Measurements from ENCODE around the gene ANO3. TPM values are rescaled to one million over a fixed set of nuclear protein-coding genes. Genes with fewer than 3 reads are reported as not detected.

The ANO3 gene
- total RNA-seq, 2 experiments from 2014 or later, result not detected

DNA sequence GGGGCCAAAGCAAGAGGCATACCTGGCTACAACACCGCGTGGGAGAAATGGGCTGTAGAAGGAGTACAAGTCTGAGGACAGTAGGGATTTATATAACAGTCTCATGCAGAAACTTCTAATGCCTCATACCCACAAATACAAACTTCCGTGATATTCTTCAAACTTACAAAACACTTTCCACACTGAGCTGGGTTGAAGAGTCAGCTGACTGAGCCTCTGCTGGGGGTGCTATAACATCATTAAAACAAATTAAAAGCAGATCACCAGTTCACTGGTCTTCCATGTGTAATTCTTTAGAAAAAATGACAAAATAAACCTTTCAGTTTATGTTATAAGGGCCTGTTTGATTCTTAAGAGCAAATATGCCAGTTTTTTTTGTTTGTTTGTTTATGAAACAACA is 148.1 kb downstream of the ANO3 start:
- POLR2A ChIA-PET, result no interaction called here
- no peaks in the 10 kb centered on the region for H3K27me3 Mint-ChIP-seq
- no peak overlapping the region for H3K4me3 Mint-ChIP-seq
- DNase-seq, result no peak
- H3K36me3 Mint-ChIP-seq, result no peaks in the 10 kb centered on the region
- no peak for ATAC-seq (ENCODE audit: low read depth)
- no peaks in the 10 kb centered on the region for H3K9me3 Mint-ChIP-seq
- no peak overlapping the region for H3K27ac Mint-ChIP-seq
- H3K4me1 Mint-ChIP-seq, result no peaks in the 10 kb centered on the region

GRCh38 chr11:26483108-26483507 is 151.2 kb downstream of the ANO3 start:
- Mint-ChIP-seq H3K36me3 (no peaks in the 10 kb centered on the region), H3K27ac (no peak overlapping the region), H3K27me3 (no peaks in the 10 kb centered on the region), H3K4me3 (no peak overlapping the region), H3K9me3 (no peaks in the 10 kb centered on the region), H3K4me1 (no peaks in the 10 kb centered on the region)
- DNase-seq, result no peak
- POLR2A ChIA-PET, result no interaction called here
- ATAC-seq (ENCODE audit: low read depth), result no peak

DNA sequence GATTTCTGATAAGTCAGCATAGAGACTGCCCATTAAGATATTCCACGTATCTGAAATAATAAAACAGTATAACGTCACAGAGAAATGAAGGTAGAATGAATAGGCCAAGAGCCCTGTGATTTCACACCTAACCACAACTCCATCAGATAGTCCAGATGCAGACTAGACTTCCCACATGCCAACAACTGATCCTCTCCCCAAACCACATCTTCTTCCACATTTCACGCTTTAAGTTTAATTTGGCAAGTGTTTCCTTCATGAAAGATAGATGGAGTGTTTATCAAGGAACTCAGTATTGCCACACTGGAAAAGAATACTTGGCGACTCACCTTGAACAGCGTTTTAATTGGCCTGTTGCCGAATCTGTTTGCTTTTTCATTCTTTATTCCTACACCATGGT is 158.6 kb downstream of the ANO3 start:
- ATAC-seq (ENCODE audit: low read depth) (no peak), DNase-seq (no peak)
- no peak overlapping the region for H3K27ac Mint-ChIP-seq
- H3K4me1 Mint-ChIP-seq, result no peaks in the 10 kb centered on the region
- no peaks in the 10 kb centered on the region for H3K27me3 Mint-ChIP-seq
- H3K9me3 Mint-ChIP-seq, result peaks cover 3% of the 10 kb centered on the region
- H3K36me3 Mint-ChIP-seq, result no peaks in the 10 kb centered on the region
- H3K4me3 Mint-ChIP-seq, result no peak overlapping the region
- POLR2A ChIA-PET, result no interaction called here

- no peak overlapping the region for H3K27ac Mint-ChIP-seq
- DNase-seq, result no peak
Observed at GRCh38 chr11:26493616-26494015, 161.7 kb downstream of the ANO3 start.

GRCh38 chr11:26507229-26507628 is 175.3 kb downstream of the ANO3 start:
- no peak overlapping the region for H3K4me3 Mint-ChIP-seq
- H3K4me1 Mint-ChIP-seq, result no peaks in the 10 kb centered on the region
- no peak overlapping the region for H3K27ac Mint-ChIP-seq
- no peaks in the 10 kb centered on the region for H3K36me3 Mint-ChIP-seq
- ATAC-seq (ENCODE audit: low read depth) (no peak), DNase-seq (no peak)
- POLR2A ChIA-PET, result no interaction called here
- H3K27me3 Mint-ChIP-seq, result no peaks in the 10 kb centered on the region
- H3K9me3 Mint-ChIP-seq, result no peaks in the 10 kb centered on the region

More at GRCh38 chr11:26493616-26494015, 161.7 kb downstream of the ANO3 start:
- POLR2A ChIA-PET, result no interaction called here
- no peak for ATAC-seq (ENCODE audit: low read depth)
- Mint-ChIP-seq H3K9me3 (peaks cover 1% of the 10 kb centered on the region), H3K4me3 (no peak overlapping the region), H3K36me3 (no peaks in the 10 kb centered on the region), H3K27me3 (no peaks in the 10 kb centered on the region), H3K4me1 (no peaks in the 10 kb centered on the region)

- H3K4me1 Mint-ChIP-seq, result no peaks in the 10 kb centered on the region
- H3K27ac Mint-ChIP-seq, result no peak overlapping the region
- H3K9me3 Mint-ChIP-seq, result no peaks in the 10 kb centered on the region
- no peaks in the 10 kb centered on the region for H3K27me3 Mint-ChIP-seq
- POLR2A ChIA-PET, result no interaction called here
- DNase-seq (no peak), ATAC-seq (ENCODE audit: low read depth) (no peak)
- no peaks in the 10 kb centered on the region for H3K36me3 Mint-ChIP-seq
- H3K4me3 Mint-ChIP-seq, result no peak overlapping the region
Observed at GRCh38 chr11:26510164-26510563, 178.2 kb downstream of the ANO3 start.

DNA sequence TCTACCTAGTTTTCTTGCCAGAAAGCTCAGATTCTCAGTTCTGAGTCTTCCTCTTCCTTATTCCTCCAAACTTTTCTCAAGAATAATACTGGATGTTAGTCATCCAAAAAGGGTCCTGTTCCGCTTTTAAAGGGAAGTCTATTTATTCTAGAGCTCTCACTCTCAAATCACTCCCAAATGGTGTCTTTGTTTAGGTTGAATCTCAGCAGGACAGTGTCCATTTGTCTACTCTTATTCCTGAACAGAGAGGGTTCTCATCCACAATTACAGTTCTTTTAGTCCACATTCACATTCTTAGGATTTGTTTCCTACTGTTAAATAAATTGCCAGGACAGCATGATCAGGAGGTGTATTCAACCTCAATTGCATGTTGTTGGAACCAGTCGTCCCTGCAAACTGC is 178.8 kb downstream of the ANO3 start:
- DNase-seq (no peak), ATAC-seq (ENCODE audit: low read depth) (no peak)
- no peaks in the 10 kb centered on the region for H3K4me1 Mint-ChIP-seq
- no peak overlapping the region for H3K27ac Mint-ChIP-seq
- H3K27me3 Mint-ChIP-seq, result no peaks in the 10 kb centered on the region
- H3K9me3 Mint-ChIP-seq, result no peaks in the 10 kb centered on the region
- no peaks in the 10 kb centered on the region for H3K36me3 Mint-ChIP-seq
- POLR2A ChIA-PET, result no interaction called here
- no peak overlapping the region for H3K4me3 Mint-ChIP-seq

DNA sequence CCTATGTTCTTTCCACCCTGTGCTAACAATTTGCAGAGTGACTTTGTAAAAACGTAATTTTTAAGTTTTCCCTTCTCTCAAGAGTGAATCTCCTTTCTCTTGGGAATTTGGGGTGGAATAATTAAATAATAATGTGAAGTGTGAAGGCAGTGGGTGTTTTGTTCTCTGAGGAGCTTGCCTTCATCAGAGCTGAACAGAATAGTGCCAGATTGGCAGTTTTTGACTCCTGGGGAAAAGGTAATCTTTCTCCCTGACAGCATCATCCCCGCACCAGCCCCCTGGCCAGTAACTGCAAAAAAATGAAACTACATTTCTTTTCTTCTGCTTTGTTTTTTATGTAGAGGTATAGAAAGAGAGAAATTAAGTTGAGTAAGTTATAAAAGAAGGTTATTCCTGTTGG is 180.3 kb downstream of the ANO3 start:
- ATAC-seq (ENCODE audit: low read depth) (no peak), DNase-seq (no peak)
- no peaks in the 10 kb centered on the region for H3K27me3 Mint-ChIP-seq
- H3K4me1 Mint-ChIP-seq, result no peaks in the 10 kb centered on the region
- no peak overlapping the region for H3K27ac Mint-ChIP-seq
- H3K36me3 Mint-ChIP-seq, result no peaks in the 10 kb centered on the region
- H3K9me3 Mint-ChIP-seq, result no peaks in the 10 kb centered on the region
- POLR2A ChIA-PET, result no interaction called here
- no peak overlapping the region for H3K4me3 Mint-ChIP-seq

DNA sequence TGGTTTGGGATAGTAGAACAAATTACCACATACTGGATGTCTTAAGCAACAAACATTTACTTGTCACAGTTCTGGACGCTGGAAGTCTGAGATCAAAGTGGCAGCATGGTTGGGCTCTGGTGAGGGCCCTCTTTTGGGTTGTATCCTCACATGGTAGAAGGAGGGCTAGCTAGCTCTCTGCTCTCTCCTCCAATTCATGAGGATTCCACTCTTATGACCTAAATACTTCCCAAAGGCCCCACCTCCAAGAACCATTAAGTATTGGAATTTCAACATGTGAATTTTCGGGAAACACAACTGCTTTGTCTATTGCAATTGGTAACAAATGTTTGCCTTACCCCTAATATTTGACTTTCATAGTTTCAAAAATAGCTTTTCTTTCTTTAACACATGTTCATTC is 187.5 kb downstream of the ANO3 start:
- H3K36me3 Mint-ChIP-seq, result no peaks in the 10 kb centered on the region
- no peak overlapping the region for H3K27ac Mint-ChIP-seq
- ATAC-seq (ENCODE audit: low read depth) (no peak), DNase-seq (no peak)
- H3K4me3 Mint-ChIP-seq, result no peak overlapping the region
- POLR2A ChIA-PET, result no interaction called here
- H3K9me3 Mint-ChIP-seq, result no peaks in the 10 kb centered on the region
- H3K27me3 Mint-ChIP-seq, result no peaks in the 10 kb centered on the region
- H3K4me1 Mint-ChIP-seq, result no peaks in the 10 kb centered on the region

DNA sequence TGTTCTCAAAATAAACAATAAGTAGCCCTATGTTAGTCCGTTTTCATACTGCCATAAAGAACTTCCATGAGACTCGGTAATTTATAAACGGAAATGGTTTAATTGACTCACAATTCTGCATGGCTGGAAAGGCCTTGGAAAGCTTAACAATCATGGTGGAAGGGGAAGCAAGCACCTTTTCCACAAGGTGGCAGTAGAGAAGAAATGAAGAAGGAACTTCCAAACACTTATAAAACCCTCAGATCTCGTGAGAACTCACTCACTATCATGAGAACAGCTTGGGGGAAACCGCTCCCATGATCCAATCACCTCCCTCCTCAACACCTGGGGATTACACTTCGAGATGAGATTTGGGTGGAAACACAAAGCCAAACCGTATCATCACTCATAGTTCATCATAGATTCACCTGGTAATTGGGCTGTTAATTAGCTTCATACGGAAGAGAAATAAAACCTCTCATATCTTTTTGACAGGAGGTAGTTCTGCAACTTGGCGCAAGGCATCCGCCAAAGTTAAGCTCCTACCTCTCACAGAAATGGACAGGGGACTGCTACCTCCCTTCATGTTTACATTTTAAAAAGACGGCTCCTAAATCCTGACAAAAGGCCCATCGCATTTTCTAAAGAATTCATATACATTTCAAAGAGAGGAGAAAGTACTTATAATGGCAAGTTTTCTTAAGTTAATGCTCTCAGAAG is 191.1 kb downstream of the ANO3 start:
- DNase-seq, result no peak
- no peak overlapping the region for H3K4me3 Mint-ChIP-seq
- POLR2A ChIA-PET, result no interaction called here
- no peaks in the 10 kb centered on the region for H3K36me3 Mint-ChIP-seq
- H3K4me1 Mint-ChIP-seq, result no peaks in the 10 kb centered on the region
- no peaks in the 10 kb centered on the region for H3K27me3 Mint-ChIP-seq
- H3K9me3 Mint-ChIP-seq, result no peaks in the 10 kb centered on the region
- no peak overlapping the region for H3K27ac Mint-ChIP-seq
- no peak for ATAC-seq (ENCODE audit: low read depth)

- no peak overlapping the region for H3K4me3 Mint-ChIP-seq
- ATAC-seq (ENCODE audit: low read depth), result no peak
- H3K27me3 Mint-ChIP-seq, result no peaks in the 10 kb centered on the region
- no peak overlapping the region for H3K27ac Mint-ChIP-seq
- H3K9me3 Mint-ChIP-seq, result no peaks in the 10 kb centered on the region
- POLR2A ChIA-PET, result no interaction called here
- H3K36me3 Mint-ChIP-seq, result no peaks in the 10 kb centered on the region
- H3K4me1 Mint-ChIP-seq, result no peaks in the 10 kb centered on the region
- no peak for DNase-seq
Observed at GRCh38 chr11:26527685-26528084, 195.8 kb downstream of the ANO3 start.

DNA sequence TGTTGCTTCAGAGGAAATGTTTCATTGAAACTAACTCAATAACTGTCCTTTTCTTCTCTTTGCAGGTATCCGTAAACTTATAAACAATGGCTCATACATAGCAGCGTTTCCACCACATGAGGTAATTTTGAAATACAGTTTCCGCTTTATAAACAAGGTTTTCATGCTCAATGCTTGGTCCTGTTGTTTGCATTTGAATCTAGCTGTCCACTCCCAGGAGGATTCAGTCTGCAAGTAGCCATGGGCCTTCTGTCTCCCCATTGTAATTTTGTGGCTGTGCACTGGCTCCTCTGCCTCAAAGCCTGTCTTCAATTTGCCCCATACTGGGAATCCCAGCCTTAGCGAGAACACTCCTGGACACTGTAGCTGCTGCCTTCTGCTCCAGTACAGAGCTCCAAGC is 205.4 kb downstream of the ANO3 start:
- ATAC-seq (ENCODE audit: low read depth) (no peak), DNase-seq (no peak)
- no peaks in the 10 kb centered on the region for H3K27me3 Mint-ChIP-seq
- H3K4me1 Mint-ChIP-seq, result no peaks in the 10 kb centered on the region
- no peak overlapping the region for H3K4me3 Mint-ChIP-seq
- H3K9me3 Mint-ChIP-seq, result peaks cover 2% of the 10 kb centered on the region
- no peak overlapping the region for H3K27ac Mint-ChIP-seq
- no peaks in the 10 kb centered on the region for H3K36me3 Mint-ChIP-seq
- POLR2A ChIA-PET, result no interaction called here

GRCh38 chr11:26539517-26539916 is 207.6 kb downstream of the ANO3 start:
- H3K4me1 Mint-ChIP-seq, result no peaks in the 10 kb centered on the region
- DNase-seq (no peak), ATAC-seq (ENCODE audit: low read depth) (no peak)
- H3K4me3 Mint-ChIP-seq, result no peak overlapping the region
- no peaks in the 10 kb centered on the region for H3K36me3 Mint-ChIP-seq
- no peak overlapping the region for H3K27ac Mint-ChIP-seq
- H3K27me3 Mint-ChIP-seq, result no peaks in the 10 kb centered on the region
- H3K9me3 Mint-ChIP-seq, result peaks cover 2% of the 10 kb centered on the region
- POLR2A ChIA-PET, result no interaction called here

DNA sequence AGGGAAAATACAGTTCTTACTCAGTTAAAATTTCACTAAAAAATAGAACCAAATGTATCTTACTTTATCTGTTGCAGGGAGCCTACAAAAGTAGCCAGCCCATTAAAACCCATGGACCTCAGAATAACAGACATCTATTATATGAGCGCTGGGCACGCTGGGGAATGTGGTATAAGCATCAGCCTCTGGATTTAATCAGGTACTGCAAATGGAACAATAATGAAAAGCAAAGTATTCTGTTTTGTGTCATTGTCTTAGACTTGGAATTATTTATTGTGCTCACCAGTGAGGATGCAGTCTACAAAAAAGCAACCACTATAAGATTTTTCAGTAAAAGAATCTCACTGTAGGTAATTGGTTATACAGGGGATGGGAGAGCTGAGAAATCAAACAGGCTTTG is 209.9 kb downstream of the ANO3 start:
- Mint-ChIP-seq H3K9me3 (peaks cover 3% of the 10 kb centered on the region), H3K27me3 (no peaks in the 10 kb centered on the region), H3K4me1 (no peaks in the 10 kb centered on the region), H3K36me3 (no peaks in the 10 kb centered on the region), H3K4me3 (no peak overlapping the region), H3K27ac (no peak overlapping the region)
- POLR2A ChIA-PET, result no interaction called here
- no peak for ATAC-seq (ENCODE audit: low read depth)
- DNase-seq, result no peak

DNA sequence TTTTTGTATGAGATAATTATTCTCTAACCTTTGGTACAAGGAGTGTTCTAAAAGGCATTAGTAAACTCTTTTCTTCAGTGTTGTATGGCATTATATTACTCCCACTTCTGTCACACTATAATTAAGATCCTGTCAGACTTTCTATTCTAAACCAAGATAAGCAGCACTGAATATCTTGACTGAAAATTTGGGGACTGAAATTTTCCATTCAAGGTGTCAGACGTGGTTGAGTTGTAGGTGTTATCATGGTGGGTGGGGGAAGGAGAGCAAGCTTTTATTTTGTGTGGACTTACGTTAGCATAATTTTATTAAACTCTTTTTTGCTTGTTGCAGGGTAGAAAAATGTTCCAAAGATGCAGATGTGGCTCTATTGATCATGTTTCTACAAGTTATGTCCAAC is 217.2 kb downstream of the ANO3 start:
- no peaks in the 10 kb centered on the region for H3K36me3 Mint-ChIP-seq
- no peaks in the 10 kb centered on the region for H3K4me1 Mint-ChIP-seq
- ATAC-seq (ENCODE audit: low read depth), result no peak
- no peak overlapping the region for H3K27ac Mint-ChIP-seq
- no peak overlapping the region for H3K4me3 Mint-ChIP-seq
- no peaks in the 10 kb centered on the region for H3K27me3 Mint-ChIP-seq
- POLR2A ChIA-PET, result no interaction called here
- no peak for DNase-seq
- H3K9me3 Mint-ChIP-seq, result peaks cover 1% of the 10 kb centered on the region
